Choroid plexus epithelial cell (primary cell): Measurements from ENCODE around the gene C1QB.

Experiments used
- DNase-seq: peaks from one replicate; pipeline ENCODE4 v3.0.0-alpha.2; 2010; ENCODE audit warnings: low read depth
- H3K4me3 ChIP-seq: 2 replicates; pipeline ENCODE4 v1.5.1; 2011; ENCODE audit warnings: low read depth, mild to moderate bottlenecking, control low read depth, low read length, moderate library complexity
- CTCF ChIP-seq: conservative IDR thresholded peaks from 2 replicates; pipeline ENCODE4 v1.5.1; 2011; ENCODE audit warnings: low read depth, mild to moderate bottlenecking, control low read depth, inconsistent platforms, low read length, moderate library complexity

The C1QB gene

GRCh38 chr1:22652881-22653316 lies at the start of gene C1QB:
TSS of gene C1QB (plus strand) at chr1:22653236. CDS start at chr1:22659463, 6,227 bp downstream.
- no peak within 1 kb of the TSS for H3K4me3 ChIP-seq
- TF ChIP-seq CTCF, result no peak

GRCh38 chr1:22606161-22606560 lies 46.9 kb upstream of the C1QB start:
- no peak overlapping the region for H3K4me3 ChIP-seq
- TF ChIP-seq CTCF, result no peak
- DNase-seq, result no peak

More at GRCh38 chr1:22652881-22653316, at the start of gene C1QB:
- DNase-seq, result no peak

GRCh38 chr1:22607154-22607553 lies 45.9 kb upstream of the C1QB start:
- TF ChIP-seq CTCF, result no peak
- DNase-seq, result peak; percentile 2
- H3K4me3 ChIP-seq, result no peak overlapping the region

GRCh38 chr1:22608361-22608760 lies 44.7 kb upstream of the C1QB start:
- no peak overlapping the region for H3K4me3 ChIP-seq
- no peak for TF ChIP-seq CTCF
- no peak for DNase-seq

- DNase-seq, result no peak
- TF ChIP-seq CTCF, result no peak
- H3K4me3 ChIP-seq, result no peak overlapping the region
Measured at GRCh38 chr1:22609291-22609690, 43.7 kb upstream of the C1QB start.

GRCh38 chr1:22611530-22611947 lies 41.5 kb upstream of the C1QB start:
- DNase-seq, result peak; percentile 71
- H3K4me3 ChIP-seq, result no peak overlapping the region
- no peak for TF ChIP-seq CTCF
